Mucosa of rectum (tissue), 2 donors: ENCODE results near the gene RNF5.
A peak's percentile ranks its signal among the peaks of the same experiment; 100 is the strongest.
"Not testable (repeated sequence)": the region's sequence is repeated elsewhere in the genome, so short reads cannot be mapped to it uniquely, and the experiment has no call there.

Experiments used
- H3K27ac ChIP-seq, 2 donors: one replicate each; pipeline ENCODE4 v1.7.0; 2013; ENCODE audit warnings: inconsistent platforms in 2 of 2, low read depth in 2 of 2, low read length in 2 of 2
- H3K27me3 ChIP-seq, 2 donors: one replicate each; pipeline ENCODE4 v1.7.0; 2013; ENCODE audit warnings: low read length in 2 of 2; ENCODE audit not compliant: control insufficient read depth in 2 of 2, insufficient read depth in 2 of 2
- H3K36me3 ChIP-seq, 2 donors: one replicate each; pipeline ENCODE4 v1.7.0; 2013; ENCODE audit warnings: low read length in 2 of 2; ENCODE audit not compliant: control insufficient read depth in 2 of 2, insufficient read depth in 2 of 2
- H3K4me1 ChIP-seq, 2 donors: one replicate each; pipeline ENCODE4 v1.7.0; 2013; ENCODE audit warnings: low read length in 2 of 2, mild to moderate bottlenecking in 1 of 2; ENCODE audit not compliant: control insufficient read depth in 2 of 2, insufficient read depth in 2 of 2
- H3K4me3 ChIP-seq, 2 donors: one replicate each; pipeline ENCODE4 v1.7.0; 2013; ENCODE audit warnings: low read length in 2 of 2
- H3K9ac ChIP-seq, 2 donors: one replicate each; pipeline ENCODE4 v1.7.0; 2013; ENCODE audit warnings: low read length in 2 of 2, low read depth in 1 of 2, mild to moderate bottlenecking in 1 of 2
- H3K9me3 ChIP-seq, 2 donors: one replicate each; pipeline ENCODE4 v1.7.0; 2013; ENCODE audit warnings: low read length in 2 of 2; ENCODE audit not compliant: control insufficient read depth in 2 of 2
- donor health status: healthy.
- donor health status: Normal muscosa, but diverticular disease.

Gene RNF5

GRCh38 chr6:32144238-32144637 lies 34.0 kb upstream of the RNF5 start:
- not testable (repeated sequence) for H3K9ac ChIP-seq, H3K27me3 ChIP-seq, H3K36me3 ChIP-seq, H3K27ac ChIP-seq, H3K4me3 ChIP-seq, H3K9me3 ChIP-seq, H3K4me1 ChIP-seq

GRCh38 chr6:32146287-32146686 lies 31.9 kb upstream of the RNF5 start:
- no peaks in the 10 kb centered on the region for H3K27me3 ChIP-seq
- no peak overlapping the region for H3K4me3 ChIP-seq
- no peak overlapping the region for H3K27ac ChIP-seq
- no peak overlapping the region for H3K9ac ChIP-seq
- H3K4me1 ChIP-seq, result peaks cover 3 to 4% of the 10 kb centered on the region in 2 donors
- H3K36me3 ChIP-seq, result no peaks in the 10 kb centered on the region
- H3K9me3 ChIP-seq, result no peaks in the 10 kb centered on the region

GRCh38 chr6:32146687-32147086 lies 31.5 kb upstream of the RNF5 start:
- H3K27ac ChIP-seq, result no peak overlapping the region
- H3K36me3 ChIP-seq, result no peaks in the 10 kb centered on the region
- H3K4me3 ChIP-seq, result no peak overlapping the region
- no peak overlapping the region for H3K9ac ChIP-seq
- no peaks in the 10 kb centered on the region for H3K9me3 ChIP-seq
- H3K27me3 ChIP-seq, result no peaks in the 10 kb centered on the region
- peaks cover 3% of the 10 kb centered on the region in 2 donors for H3K4me1 ChIP-seq

GRCh38 chr6:32147401-32148132 lies 30.6 kb upstream of the RNF5 start:
- Histone ChIP-seq H3K9me3 (no peaks in the 10 kb centered on the region), H3K27me3 (no peaks in the 10 kb centered on the region), H3K36me3 (no peaks in the 10 kb centered on the region), H3K9ac (no peak overlapping the region), H3K4me3 (no peak overlapping the region), H3K4me1 (peaks cover 0 to 8% of the 10 kb centered on the region in 2 donors), H3K27ac (no peak overlapping the region)

- no peak overlapping the region for H3K27ac ChIP-seq
- H3K36me3 ChIP-seq, result no peaks in the 10 kb centered on the region
- H3K27me3 ChIP-seq, result no peaks in the 10 kb centered on the region
- peak overlapping the region; percentile 12 to 24 for H3K9ac ChIP-seq
- H3K4me1 ChIP-seq, result peaks cover 0 to 11% of the 10 kb centered on the region in 2 donors
- H3K4me3 ChIP-seq, result peak overlapping the region in 1 of 2 donors; percentile 57
- H3K9me3 ChIP-seq, result no peaks in the 10 kb centered on the region
These were observed 29.7 kb upstream of the RNF5 start for GRCh38 chr6:32148289-32149091.

- Histone ChIP-seq H3K4me3 (no peak overlapping the region), H3K9me3 (no peaks in the 10 kb centered on the region), H3K36me3 (no peaks in the 10 kb centered on the region), H3K9ac (peak overlapping the region in 1 of 2 donors; percentile 24), H3K27ac (no peak overlapping the region), H3K4me1 (peaks cover 0 to 9% of the 10 kb centered on the region in 2 donors), H3K27me3 (no peaks in the 10 kb centered on the region)
These were observed 29.0 kb upstream of the RNF5 start for GRCh38 chr6:32149092-32149755.

- no peaks in the 10 kb centered on the region for H3K27me3 ChIP-seq
- H3K4me1 ChIP-seq, result peaks cover 7 to 19% of the 10 kb centered on the region in 2 donors
- no peak overlapping the region for H3K4me3 ChIP-seq
- H3K9ac ChIP-seq, result no peak overlapping the region
- H3K36me3 ChIP-seq, result no peaks in the 10 kb centered on the region
- H3K27ac ChIP-seq, result no peak overlapping the region
- no peaks in the 10 kb centered on the region for H3K9me3 ChIP-seq
These were observed 28.0 kb upstream of the RNF5 start for GRCh38 chr6:32149932-32150870.

GRCh38 chr6:32151181-32151862 lies 26.9 kb upstream of the RNF5 start:
- no peaks in the 10 kb centered on the region for H3K27me3 ChIP-seq
- no peaks in the 10 kb centered on the region for H3K9me3 ChIP-seq
- no peak overlapping the region for H3K9ac ChIP-seq
- no peak overlapping the region for H3K27ac ChIP-seq
- H3K4me3 ChIP-seq, result peak overlapping the region in 1 of 2 donors; percentile 67
- peaks cover 13 to 21% of the 10 kb centered on the region in 2 donors for H3K4me1 ChIP-seq
- H3K36me3 ChIP-seq, result no peaks in the 10 kb centered on the region
